Measurements from ENCODE around the gene CHRND. TPM values are rescaled to one million over a fixed set of nuclear protein-coding genes. Genes with fewer than 3 reads are reported as not detected.

CHRND gene
- 2.3 and 3.1 TPM in 2 replicates for polyA plus RNA-seq (2014; cell fraction: cytosol; rRNA removed)
- 1.6 TPM in 2 replicates for polyA plus RNA-seq (2014; cell fraction: nucleus; rRNA removed)

DNA sequence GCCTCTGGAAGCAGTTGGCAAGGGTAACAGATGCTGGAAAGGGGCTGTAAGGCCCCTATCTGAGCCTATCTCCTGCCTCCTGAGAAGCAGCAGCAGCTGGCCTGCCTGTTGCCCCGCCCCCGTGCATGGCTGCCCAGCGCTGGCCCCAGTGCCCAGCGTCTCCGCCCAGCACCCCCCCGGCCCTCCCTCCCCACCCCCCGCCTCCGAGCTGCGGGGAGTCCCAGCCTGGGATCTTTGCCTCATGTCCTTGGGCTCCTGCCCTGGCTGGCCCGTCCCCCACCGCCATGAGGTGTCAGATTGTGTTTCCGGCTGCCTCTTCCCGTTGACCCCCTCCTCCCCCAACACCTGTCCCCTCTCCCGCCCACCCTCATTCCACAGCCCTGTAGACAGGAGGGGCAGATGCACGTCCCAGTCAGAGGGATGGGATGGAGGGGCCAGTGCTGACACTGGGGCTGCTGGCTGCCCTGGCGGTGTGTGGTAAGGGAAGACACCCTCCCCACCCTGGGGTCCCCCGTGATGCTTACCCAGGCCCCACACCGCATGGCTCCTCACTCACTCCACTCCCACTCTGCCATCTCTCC is at the start of gene CHRND:
CHRND (plus strand) TSS at position 370 of the 581 bp plus-strand sequence; CDS start at position 426, 56 bp downstream.
- peak; percentile 62 for DNase-seq (ENCODE audit: low spot score)

DNA sequence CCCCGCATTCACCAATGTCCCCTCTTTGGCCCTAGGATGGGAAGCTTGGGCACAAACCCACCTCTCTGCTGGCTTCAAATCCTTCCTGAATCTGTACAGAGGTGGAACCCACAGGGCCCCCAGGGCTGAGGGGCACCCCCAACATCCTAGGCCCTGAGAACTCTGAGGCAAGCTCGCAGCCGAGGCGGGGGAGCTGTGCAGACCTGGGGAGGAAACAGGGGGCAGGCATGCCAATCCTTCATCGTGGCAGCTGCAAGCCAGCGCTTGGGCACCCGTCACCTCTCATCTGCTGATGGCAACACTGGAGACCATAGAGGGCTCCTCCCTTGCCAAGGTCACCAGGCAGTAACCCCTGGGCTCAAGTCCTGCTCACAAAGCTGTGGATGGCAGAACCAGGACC is 49.2 kb upstream of the CHRND start:
- no peak for DNase-seq (ENCODE audit: low spot score)

DNA sequence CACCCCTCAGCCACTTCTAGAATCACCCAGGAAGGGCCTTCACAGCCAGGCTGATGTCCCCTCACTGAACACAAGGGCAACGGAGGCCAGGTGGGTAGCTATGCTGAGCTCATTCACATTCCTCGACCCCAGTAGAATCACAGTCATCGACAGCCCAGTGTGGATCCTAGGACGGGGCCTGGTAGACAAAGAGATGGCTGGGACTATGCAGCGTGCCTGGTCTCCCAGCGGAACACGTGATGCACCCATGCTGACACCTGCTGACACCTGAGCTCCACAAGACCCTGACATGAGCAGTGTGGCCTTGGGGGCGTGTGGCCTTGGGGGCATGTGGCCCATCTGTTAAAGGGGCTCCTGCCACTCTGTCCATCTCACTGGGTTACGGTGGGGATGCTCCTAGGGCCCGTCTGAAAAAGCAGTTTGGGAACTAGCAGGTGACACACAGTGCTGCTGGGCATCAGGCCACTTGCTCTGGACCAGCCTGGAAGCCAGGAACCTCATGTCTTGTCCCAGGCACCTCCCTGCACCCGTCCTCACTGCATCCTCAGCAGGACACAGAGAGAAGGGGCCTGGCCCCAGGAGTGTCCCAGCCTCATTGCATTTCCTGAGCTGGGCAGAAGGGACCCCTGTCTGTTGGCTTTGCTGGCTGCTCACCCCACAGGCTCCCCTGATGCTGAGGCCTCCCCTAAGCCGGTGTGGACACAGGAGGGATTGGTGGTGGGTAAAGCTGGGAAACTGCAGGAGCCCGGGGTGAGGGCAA is 48.0 kb upstream of the CHRND start:
- no peak for DNase-seq (ENCODE audit: low spot score)

DNA sequence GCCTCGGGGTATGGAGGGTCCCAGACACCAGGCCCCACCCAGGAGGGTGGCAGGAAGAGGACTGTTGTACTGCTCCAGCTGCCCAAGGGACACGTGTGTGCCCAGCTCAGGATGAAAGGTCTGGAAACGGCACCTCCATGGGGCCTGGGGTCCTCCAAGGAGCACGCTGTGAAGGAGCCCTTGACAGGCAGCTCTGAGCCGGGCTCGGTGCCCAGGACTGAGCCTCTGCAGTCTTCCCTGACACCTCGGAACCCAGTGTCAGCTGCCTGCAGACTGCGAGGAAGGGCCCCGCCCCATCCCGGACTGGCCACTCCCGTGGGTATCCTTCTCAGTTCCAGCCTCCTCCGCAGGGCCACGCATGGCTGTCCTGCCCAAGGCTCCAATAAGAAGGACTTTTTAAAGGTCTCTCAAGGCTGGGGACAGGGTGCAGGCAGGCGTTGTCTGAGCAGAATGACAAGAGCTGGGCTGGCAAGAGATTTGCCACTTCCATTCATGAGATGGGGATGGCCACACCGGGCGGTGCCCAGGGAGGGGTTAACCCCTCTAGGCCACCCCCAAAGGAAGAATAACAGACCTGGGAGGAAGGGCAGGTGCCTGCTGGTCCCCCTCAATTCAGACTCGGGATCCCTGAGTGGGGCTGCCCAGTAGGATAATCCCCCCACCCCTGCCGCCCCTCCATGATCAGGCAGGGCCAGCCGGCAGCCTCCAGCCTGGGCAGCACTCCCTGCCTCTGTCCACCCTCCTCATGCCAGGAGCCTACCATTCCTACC is 47.2 kb upstream of the CHRND start:
- no peak for DNase-seq (ENCODE audit: low spot score)

DNA sequence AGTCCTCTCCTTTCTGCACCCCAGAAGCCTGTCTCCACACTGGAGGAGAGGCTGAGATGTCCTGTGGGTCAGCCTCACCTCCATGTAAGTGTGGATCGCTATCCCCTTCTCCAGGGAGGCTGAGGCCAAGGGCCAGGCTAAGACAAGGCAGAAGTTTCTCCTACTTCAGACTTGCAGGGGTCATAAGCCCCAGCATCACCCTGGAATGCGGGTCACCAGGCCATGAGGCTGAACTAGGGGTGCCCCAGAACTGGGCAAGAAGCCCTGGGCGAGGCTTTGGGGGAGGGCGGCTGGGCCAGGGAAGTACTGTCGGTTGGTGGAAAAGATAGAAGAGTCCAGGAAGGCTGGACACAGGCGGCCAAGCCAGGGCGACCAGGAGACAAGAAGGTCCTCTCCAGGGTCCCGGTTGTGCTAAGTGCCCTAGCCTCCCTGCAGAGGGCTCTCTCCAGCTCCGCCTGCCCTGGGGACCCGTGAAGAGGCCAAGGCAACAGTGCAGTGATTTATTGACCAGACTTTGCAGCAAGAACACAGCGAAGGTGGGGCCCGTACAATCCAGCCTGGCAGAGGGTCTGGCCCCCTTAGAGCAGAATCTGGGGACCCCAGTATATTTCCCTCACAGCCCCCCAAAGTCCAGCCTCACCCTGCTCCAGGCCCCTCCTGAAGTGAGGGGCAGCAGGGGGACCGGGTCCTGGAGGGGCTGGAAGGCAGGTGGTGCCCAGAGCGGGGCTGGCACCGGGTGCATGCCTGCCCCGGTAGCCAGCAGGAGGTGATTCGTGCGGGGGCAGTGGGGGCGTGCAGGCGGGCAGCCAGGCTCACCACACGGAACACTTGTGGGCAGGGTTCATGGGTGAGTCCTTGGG is 46.4 kb upstream of the CHRND start:
- DNase-seq (ENCODE audit: low spot score), result no peak

DNA sequence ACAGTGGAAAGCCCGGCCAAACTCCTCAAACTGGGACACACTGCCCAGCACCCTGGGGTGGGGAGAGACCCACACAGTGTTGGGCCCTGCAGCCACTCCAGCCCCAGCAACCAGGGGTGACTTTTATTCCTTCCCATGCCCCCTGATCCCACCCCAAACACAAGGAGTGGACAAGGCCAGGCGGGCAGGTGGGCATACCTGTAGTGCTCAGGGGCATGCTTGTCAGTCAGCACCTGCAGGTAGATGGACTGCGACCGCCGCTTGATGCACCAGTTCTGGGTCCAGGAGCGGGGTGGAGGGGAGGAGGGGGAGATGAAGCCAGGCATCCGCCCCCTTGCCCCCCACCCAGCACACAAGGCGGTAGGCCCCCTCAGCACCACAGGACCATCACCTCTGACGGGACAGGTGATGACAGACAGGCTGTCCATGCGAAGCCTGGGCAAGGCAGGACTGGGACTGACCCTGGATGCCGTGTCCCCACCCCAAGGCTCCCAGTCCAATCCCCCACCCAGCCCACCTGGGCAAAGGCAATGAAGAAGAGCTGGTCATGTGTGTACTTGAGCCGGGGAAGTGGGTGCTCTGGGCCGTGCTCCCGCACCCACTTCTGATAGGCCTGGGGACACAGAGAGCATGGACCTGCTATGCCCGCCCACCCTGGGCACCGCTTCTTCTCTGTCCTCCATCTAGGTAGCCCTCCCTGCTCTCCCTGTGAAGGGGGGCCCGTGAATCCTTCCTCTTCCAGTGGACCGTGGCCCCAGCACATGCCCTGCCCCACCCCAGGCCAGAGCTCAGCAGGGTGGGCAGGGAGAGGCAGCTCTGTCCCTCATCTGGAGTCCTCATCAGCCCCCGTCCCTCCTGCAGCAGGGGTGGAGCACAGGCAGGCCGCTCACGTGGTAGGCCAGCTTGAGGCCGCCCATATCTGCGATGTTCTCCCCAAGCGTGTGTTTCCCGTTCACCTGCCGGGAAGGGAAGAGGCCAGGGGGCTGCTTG is 45.5 kb upstream of the CHRND start:
- no peak for DNase-seq (ENCODE audit: low spot score)

DNA sequence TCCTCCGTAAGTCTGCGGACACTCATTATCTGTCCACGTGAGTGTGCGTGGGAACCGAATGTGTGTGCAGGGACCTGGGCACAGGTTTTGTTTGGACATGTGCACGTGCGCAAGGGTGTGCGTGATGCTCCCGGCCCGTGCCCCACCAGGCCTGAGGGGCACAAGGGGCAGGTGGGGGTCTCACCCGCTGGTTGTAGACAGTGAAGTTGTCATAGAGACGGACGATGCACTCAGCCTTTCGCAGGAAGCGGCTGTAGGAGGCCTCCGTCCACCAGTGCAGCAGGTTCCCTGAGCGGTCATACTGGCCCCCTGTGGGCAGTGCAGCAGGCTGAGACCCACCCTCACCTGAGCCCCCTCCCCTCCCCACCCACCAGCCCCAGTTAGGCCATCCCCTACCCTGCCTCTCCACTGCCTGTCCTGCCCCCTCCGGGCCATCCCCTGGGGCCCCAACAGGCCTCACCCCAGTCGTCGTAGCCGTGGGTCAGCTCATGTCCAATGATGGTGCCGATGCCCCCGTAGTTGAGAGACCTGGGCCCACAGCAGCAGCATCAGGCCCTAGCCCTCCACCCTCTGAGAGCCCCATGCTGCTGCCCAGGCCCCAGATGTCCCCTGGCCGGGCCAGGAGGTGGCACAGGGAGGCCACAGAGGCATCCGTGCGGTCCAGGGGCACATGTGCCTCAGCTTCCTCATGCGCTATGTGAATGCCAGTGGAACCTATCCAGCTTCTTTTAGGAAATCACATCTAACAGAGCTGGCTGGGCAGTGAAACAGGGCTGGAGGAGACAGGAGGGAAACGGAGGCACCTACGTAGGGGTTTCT is 44.4 kb upstream of the CHRND start:
- no peak for DNase-seq (ENCODE audit: low spot score)

DNA sequence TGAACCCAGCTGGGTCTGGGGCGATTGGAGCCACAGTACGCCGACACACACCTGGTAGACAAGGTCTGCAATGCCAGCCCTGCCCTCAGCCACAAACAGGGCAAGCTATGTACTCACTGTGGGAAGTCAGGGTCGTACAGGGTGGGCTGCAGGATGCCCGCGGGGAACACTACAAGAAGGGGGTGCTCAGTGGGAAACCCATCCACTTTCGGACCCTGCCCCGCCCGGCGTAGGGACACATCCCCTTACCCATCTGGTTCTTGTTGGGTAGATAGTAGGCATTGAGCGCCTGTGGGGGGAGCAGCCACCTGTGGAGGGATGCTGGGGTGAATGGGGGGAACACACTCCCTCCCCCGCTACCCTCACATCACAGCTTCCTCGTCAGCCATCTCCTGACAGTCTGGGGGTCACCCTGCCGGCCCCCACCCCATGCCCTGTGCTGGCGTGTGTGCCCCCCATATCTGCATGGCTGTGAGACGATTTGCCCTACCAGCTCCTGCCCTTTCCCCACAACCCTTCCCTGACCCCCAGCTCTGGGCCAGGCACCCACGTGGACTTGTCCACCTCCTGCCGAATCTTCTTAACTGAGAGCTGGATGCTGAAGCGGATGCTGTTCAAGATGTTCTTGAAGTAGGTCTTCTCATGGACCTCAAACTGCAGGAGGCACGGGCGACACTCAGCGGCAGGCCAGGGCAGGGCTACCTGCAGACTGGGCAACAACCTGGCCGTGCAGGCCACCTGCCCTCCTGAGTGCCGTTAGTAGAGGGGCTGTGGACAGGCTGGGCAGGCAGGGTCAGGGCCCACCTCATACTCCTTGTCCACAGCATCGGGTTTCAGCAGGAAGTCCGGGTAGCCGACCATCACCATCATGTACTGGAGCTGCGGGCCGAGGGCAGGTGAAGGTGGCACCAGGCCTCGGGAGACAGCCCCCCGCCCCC is 43.4 kb upstream of the CHRND start:
- DNase-seq (ENCODE audit: low spot score), result no peak

DNA sequence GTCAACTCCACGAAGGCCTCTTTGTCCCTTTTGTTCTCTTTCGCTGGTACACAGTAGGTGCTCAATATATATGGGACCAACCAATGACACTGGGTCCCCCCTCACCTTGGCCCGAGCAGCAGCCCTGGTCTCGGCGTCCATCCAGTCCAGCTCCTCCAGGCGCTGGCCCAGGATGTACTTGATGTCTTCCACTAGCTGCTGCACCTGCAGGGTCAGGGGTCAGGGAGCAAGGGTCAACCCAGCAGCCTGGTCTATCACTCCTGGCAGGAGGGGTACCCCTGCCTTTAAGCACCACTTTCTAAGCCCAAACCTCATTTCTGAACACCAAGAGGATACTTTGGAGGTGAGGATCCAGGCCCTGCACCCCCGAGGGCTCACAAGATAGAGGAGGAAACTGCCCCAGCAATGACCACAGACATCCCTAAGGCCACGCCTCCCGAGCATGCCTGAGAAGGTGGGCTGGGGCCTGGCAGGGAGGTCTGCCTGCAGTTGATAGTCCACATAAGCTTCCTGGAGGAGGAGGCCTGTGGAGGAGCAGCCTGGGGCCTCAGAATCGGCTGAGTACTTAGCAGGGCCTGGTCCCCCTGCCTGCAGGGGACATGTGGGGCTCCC is 42.5 kb upstream of the CHRND start:
- no peak for DNase-seq (ENCODE audit: low spot score)

DNA sequence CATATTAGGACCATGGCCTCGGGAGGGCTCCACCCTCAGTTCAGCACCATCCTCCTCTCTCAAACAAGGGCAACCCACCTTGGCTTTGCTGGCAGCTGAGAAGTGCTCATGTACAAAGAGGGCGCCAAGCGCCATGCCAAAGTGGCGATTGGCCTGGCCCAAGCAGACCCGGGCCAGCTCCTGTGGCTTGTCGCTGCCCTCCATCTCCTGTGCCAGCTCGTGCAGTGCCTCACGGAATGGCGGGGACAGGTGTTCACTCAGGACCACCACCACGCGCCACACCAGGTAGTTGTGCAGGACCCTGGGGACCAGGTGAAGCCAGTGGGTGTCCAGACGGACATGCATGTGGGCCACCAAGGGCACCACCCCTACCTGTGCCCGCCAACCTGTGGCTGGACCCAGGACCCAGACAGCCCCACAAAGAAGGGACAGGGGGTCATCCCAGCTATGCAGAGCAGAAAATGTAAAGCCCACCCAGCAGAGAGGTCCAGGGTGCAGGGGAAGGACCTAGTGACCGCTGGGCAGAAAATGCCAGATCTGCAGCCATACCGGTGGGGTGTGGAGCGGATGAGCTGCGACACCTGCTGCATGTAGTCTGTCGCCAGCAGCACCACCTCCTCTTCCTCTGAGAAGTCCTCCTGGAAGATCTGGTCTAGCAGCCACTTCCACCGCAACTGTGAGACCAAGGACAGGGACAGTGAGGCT is 41.9 kb upstream of the CHRND start:
- DNase-seq (ENCODE audit: low spot score), result no peak

DNA sequence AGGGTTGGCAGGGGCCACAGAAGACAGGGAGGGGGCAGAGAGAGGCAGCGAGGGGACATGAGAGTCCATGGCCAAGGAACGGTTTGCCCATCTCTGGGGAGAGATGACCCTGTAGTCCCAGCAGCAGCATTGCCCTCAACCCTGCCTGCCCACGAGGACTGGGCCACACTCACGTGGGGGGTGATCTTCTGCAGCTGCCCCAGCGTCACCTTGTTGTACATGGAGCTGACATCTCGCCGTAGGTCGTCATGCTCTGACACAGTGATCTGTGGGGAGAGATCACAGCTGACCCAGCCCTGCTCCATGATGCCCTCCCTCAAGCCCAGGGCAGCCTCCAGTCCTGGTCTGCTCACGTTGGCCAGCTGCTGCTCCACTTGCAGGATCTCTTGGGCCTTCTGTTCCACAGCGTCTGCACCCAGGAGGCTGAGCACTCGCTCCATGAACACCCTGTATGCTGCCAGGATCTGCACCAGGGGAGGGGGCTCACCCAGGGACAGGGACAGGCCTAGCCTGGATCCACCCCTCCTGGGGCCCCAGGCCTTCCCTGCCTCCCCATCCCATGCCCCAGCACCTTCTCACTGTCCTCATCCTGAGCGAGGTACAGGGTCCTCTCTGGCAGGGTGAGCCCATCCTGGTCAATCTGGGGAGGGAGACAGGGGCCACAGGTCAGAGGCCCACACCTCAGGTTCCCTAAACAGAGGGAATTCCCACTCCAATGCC is 41.2 kb upstream of the CHRND start:
- DNase-seq (ENCODE audit: low spot score), result no peak

DNA sequence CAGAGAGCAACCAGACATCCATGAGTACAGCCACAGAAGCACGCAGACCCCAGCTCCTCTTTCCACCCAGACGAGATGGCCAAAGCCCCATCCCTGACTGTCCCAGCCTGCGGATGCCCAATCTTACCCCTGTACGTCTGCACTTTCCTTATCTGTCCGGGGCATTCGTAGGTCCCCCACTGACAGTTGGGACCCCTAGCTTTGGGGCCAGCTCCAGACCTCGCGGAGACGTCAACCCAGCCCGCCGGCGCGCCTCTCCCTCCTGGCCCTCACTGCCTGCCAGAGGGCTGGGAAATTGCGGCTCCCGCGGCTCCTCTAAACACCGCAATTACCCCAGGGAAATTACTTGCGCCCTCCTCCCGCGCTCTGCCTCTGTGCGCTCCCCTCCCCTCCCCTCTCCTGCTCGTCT is 40.6 kb upstream of the CHRND start:
- no peak for DNase-seq (ENCODE audit: low spot score)

DNA sequence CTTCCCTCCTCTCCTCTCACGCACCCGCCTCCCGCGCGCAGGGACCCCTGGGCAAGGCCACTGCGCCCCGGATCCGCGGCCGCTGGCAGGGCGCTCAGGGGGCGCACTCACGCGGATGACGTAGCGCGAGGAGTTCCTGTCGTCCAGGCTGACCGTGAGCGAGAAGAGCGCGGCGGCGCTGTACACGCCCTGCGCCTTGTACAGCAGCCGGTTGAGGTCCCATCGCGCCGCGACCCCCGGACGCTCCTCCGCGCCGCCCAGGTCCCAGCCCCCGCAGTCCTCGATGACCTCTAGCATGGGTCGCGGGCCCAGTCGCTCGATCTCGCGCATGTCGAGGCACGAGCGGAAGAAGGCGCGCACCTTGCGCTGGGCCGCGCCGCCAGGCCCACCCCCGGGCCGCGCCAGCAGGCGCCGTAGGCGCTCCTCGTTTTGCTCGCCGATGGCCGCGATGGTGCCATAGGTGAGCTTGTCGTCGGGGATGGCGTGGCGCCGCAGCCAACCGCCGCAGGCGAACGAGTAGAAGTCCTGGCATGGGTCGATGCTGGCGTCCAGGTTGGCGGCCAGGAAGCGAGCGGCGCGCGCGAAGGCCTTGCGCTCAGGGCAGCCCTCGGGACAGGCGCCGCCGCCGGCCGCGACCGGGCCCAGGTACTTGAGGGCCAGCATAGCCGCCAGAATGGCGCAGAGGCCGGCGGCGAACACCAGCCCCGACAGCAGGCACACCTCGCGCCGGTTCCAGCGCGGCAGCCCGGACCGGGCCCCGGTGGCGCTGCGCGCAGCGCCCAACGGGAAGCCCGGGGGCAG is 40.0 kb upstream of the CHRND start:
- DNase-seq (ENCODE audit: low spot score), result no peak

DNA sequence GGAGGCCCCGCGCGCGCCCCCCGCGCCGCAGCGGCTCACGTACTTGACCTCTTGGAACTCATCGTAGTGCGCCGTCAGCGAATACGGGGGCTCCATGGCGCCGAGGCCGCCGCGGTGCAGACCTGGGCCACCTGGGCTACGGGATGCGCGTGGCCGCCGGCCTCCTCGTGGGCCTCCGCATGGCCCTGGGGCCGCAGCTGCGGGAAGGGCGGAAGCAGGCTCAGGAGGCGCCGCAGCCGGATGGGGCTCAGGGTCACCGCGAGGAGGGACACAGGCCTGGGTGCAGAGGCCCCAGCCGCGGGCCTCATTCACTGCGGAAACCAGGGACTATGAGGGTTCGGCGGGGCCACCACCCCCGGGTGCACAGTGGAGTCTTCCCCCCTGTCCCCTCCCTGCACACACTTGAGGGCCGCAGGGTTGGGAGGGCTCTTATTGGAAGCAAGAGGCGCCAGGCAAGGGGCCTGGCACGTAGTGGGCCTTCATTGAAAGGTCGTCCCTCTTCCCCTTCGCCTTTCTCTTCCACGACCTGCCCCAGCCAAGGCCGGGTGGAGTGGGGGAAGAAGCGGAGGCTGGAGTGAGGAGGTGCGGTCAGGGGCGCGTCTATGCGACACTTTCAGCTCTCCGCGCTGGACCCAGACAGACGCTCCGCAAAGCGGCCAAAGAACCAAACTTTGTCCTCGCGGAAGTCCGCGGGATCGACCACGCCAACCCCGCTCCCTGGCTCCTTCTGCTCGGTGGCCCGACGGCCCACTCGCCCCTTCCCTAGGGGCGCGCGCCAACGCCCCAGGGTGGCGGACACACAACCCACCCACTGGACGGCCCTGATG is 39.2 kb upstream of the CHRND start:
- no peak for DNase-seq (ENCODE audit: low spot score)
